Measurements from ENCODE around the gene KCTD20. TPM values are rescaled to one million over a fixed set of nuclear protein-coding genes. Genes with fewer than 3 reads are reported as not detected.

The KCTD20 gene
- total RNA-seq, 4 donors from 2014 or later, result 28.7 to 39.7 (median 32.9) TPM

- TF ChIP-seq CTCF (IDR thresholded peaks at IDR 0.05 in 4 of 5, conservative IDR thresholded peaks at IDR 0.05 in 1 of 5), result no peak
- no peak for TF ChIP-seq POLR2A (IDR thresholded peaks at IDR 0.05)
- ATAC-seq, result no peak
- Histone ChIP-seq H3K36me3 (no peaks in the 10 kb centered on the region), H3K27me3 (no peaks in the 10 kb centered on the region), H3K9me3 (no peaks in the 10 kb centered on the region), H3K4me3 (no peak overlapping the region), H3K4me1 (peaks cover 9 to 13% of the 10 kb centered on the region in 2 donors), H3K27ac (no peak overlapping the region)
- intact Hi-C loops (cut with DNase I; ENCODE audit: low total_unique reads), result no loop called here
- no peak for DNase-seq
- in situ Hi-C loops (cut with MboI; ENCODE audit: low sequenced_read_pairs in 4 of 4), result no loop called here
These were observed 18.1 kb downstream of the KCTD20 start for GRCh38 chr6:36460916-36461315.

- DNase-seq (no peak), ATAC-seq (no peak)
- H3K4me3 ChIP-seq, result no peak overlapping the region
- no peaks in the 10 kb centered on the region for H3K27me3 ChIP-seq
- in situ Hi-C loops (cut with MboI; ENCODE audit: low sequenced_read_pairs in 4 of 4), result no loop called here
- intact Hi-C loops (cut with DNase I; ENCODE audit: low total_unique reads), result no loop called here
- H3K9me3 ChIP-seq, result no peaks in the 10 kb centered on the region
- H3K27ac ChIP-seq, result no peak overlapping the region
- peaks cover 9 to 13% of the 10 kb centered on the region in 2 donors for H3K4me1 ChIP-seq
- no peak for TF ChIP-seq CTCF (IDR thresholded peaks at IDR 0.05 in 4 of 5, conservative IDR thresholded peaks at IDR 0.05 in 1 of 5)
- TF ChIP-seq POLR2A (IDR thresholded peaks at IDR 0.05), result no peak
- no peaks in the 10 kb centered on the region for H3K36me3 ChIP-seq
These were observed 18.8 kb downstream of the KCTD20 start for GRCh38 chr6:36461646-36462045.

- Histone ChIP-seq H3K27me3 (no peaks in the 10 kb centered on the region), H3K9me3 (no peaks in the 10 kb centered on the region), H3K36me3 (no peaks in the 10 kb centered on the region), H3K4me3 (no peak overlapping the region), H3K4me1 (peaks cover 9 to 13% of the 10 kb centered on the region in 2 donors), H3K27ac (no peak overlapping the region)
- in situ Hi-C loops (cut with MboI; ENCODE audit: low sequenced_read_pairs in 4 of 4) (no loop called here), intact Hi-C loops (cut with DNase I; ENCODE audit: low total_unique reads) (no loop called here)
- DNase-seq (no peak), ATAC-seq (no peak)
- no peak for TF ChIP-seq CTCF (IDR thresholded peaks at IDR 0.05 in 4 of 5, conservative IDR thresholded peaks at IDR 0.05 in 1 of 5)
- TF ChIP-seq POLR2A (IDR thresholded peaks at IDR 0.05), result no peak
These were observed 20.9 kb downstream of the KCTD20 start for GRCh38 chr6:36463676-36464075.

- no peak overlapping the region for H3K27ac ChIP-seq
- DNase-seq, result no peak
- no peak for TF ChIP-seq CTCF (IDR thresholded peaks at IDR 0.05 in 4 of 5, conservative IDR thresholded peaks at IDR 0.05 in 1 of 5)
- TF ChIP-seq POLR2A (IDR thresholded peaks at IDR 0.05), result no peak
- intact Hi-C loops (cut with DNase I; ENCODE audit: low total_unique reads), result no loop called here
- H3K9me3 ChIP-seq, result no peaks in the 10 kb centered on the region
- H3K36me3 ChIP-seq, result no peaks in the 10 kb centered on the region
- ATAC-seq, result no peak
- H3K4me1 ChIP-seq, result peaks cover 7 to 10% of the 10 kb centered on the region in 2 donors
- no peak overlapping the region for H3K4me3 ChIP-seq
- in situ Hi-C loops (cut with MboI; ENCODE audit: low sequenced_read_pairs in 4 of 4), result no loop called here
- H3K27me3 ChIP-seq, result no peaks in the 10 kb centered on the region
These were observed 21.4 kb downstream of the KCTD20 start for GRCh38 chr6:36464233-36464632.

GRCh38 chr6:36467625-36468024 lies 24.8 kb downstream of the KCTD20 start:
- in situ Hi-C loops (cut with MboI; ENCODE audit: low sequenced_read_pairs in 4 of 4) (no loop called here), intact Hi-C loops (cut with DNase I; ENCODE audit: low total_unique reads) (no loop called here)
- peaks cover 0 to 22% of the 10 kb centered on the region in 2 donors for H3K36me3 ChIP-seq
- H3K27me3 ChIP-seq, result no peaks in the 10 kb centered on the region
- TF ChIP-seq POLR2A (IDR thresholded peaks at IDR 0.05), result no peak
- TF ChIP-seq CTCF (IDR thresholded peaks at IDR 0.05 in 4 of 5, conservative IDR thresholded peaks at IDR 0.05 in 1 of 5), result no peak
- H3K27ac ChIP-seq, result no peak overlapping the region
- no peaks in the 10 kb centered on the region for H3K9me3 ChIP-seq
- H3K4me1 ChIP-seq, result no peaks in the 10 kb centered on the region
- no peak overlapping the region for H3K4me3 ChIP-seq
- DNase-seq (no peak), ATAC-seq (no peak)

Data from gastrocnemius medialis (tissue), 4 donors.